HEK293 (cell line): ENCODE results near the gene ASB5.

Source experiments
- CTCF ChIA-PET: fragments of 350-600 bp; formaldehyde crosslinking; extraction: SDS; loops from one replicate; lab custom pipeline; 2021; ENCODE audit warnings: antibody characterized with exemption; lab: Yijun Ruan, JAX
- POLR2A ChIA-PET: fragments of 300-600 bp; formaldehyde crosslinking; extraction: SDS; loops from one replicate; lab custom pipeline; 2020; ENCODE audit warnings: antibody characterized with exemption, inconsistent platforms; lab: Yijun Ruan, JAX
- H3K27ac ChIP-seq: fragments of 200-500 bp; sonication (Bioruptor generic); 2 replicates; pipeline ENCODE4 v1.5.1; 2014; ENCODE audit warnings: low read depth, low read length, control low read depth, inconsistent platforms; ENCODE audit errors: extremely low read depth
- H3K36me3 ChIP-seq, 2 experiments: fragments of 200-500 bp in 1 of 2; sonication (Bioruptor generic) in 1 of 2; 1 replicate in 1 of 2; 2 replicates in 1 of 2; pipeline ENCODE4 v1.5.1; 2014 to 2017; ENCODE audit warnings: inconsistent platforms in 2 of 2, low read length in 2 of 2; ENCODE audit not compliant: control insufficient read depth in 2 of 2, insufficient read depth in 1 of 2
- H3K4me1 ChIP-seq: fragments of 200-500 bp; sonication (Bioruptor generic); 2 replicates; pipeline ENCODE4 v1.5.1; 2014; ENCODE audit warnings: mild to moderate bottlenecking, low read length, inconsistent platforms; ENCODE audit not compliant: control insufficient read depth, insufficient read depth
- H3K4me3 ChIP-seq: 2 replicates; pipeline ENCODE4 v1.5.1; 2011; ENCODE audit warnings: low read depth, mild to moderate bottlenecking, control low read depth, low read length, moderate library complexity
- H3K9me3 ChIP-seq: fragments of 200-500 bp; sonication (Bioruptor generic); 2 replicates; pipeline ENCODE4 v1.5.1; 2014; ENCODE audit warnings: low read depth, low read length, inconsistent platforms; ENCODE audit not compliant: control insufficient read depth, insufficient read depth
- BCL11A ChIP-seq: fragments of 450-650 bp; formaldehyde crosslinking; IDR thresholded peaks from 2 replicates; pipeline ENCODE4 v1.5.1; 2016; ENCODE audit warnings: low read depth, missing biosample characterization, missing genetic modification characterization
- BCL11B ChIP-seq: fragments of 450-650 bp; formaldehyde crosslinking; IDR thresholded peaks from 2 replicates; pipeline ENCODE4 v1.5.1; 2016; ENCODE audit warnings: low read depth, missing biosample characterization, missing genetic modification characterization
- GLIS1 ChIP-seq: fragments of 450-650 bp; formaldehyde crosslinking; IDR thresholded peaks from 2 replicates; pipeline ENCODE4 v1.5.1; 2016; ENCODE audit warnings: missing biosample characterization, missing genetic modification characterization
- IKZF3 ChIP-seq: fragments of 450-650 bp; IDR thresholded peaks from 2 replicates; pipeline ENCODE4 v1.5.0; 2018; ENCODE audit warnings: missing biosample characterization, mild to moderate bottlenecking, missing genetic modification characterization, moderate library complexity
- KLF1 ChIP-seq: fragments of 450-650 bp; formaldehyde crosslinking; IDR thresholded peaks from 2 replicates; pipeline ENCODE4 v1.5.1; 2016; ENCODE audit warnings: missing biosample characterization, missing genetic modification characterization
- KLF8 ChIP-seq: fragments of 450-650 bp; formaldehyde crosslinking; IDR thresholded peaks from 2 replicates; pipeline ENCODE4 v1.5.1; 2016; ENCODE audit warnings: missing biosample characterization, missing genetic modification characterization
- MZF1 ChIP-seq: fragments of 450-650 bp; formaldehyde crosslinking; IDR thresholded peaks from 2 replicates; pipeline ENCODE4 v1.5.1; 2017; ENCODE audit warnings: missing biosample characterization, missing genetic modification characterization, borderline replicate concordance
- PBX3 ChIP-seq: sonication (generic); formaldehyde crosslinking; IDR thresholded peaks from 2 replicates; pipeline ENCODE4 v1.8.1; 2022; ENCODE audit warnings: mild to moderate bottlenecking, moderate library complexity, missing genetic modification reagents
- PRDM10 ChIP-seq: fragments of 450-650 bp; formaldehyde crosslinking; IDR thresholded peaks from 2 replicates; pipeline ENCODE4 v1.5.1; 2016; ENCODE audit warnings: missing biosample characterization, missing genetic modification characterization
- REPIN1 ChIP-seq: fragments of 450-650 bp; formaldehyde crosslinking; IDR thresholded peaks from 2 replicates; pipeline ENCODE4 v1.5.1; 2017; ENCODE audit warnings: missing biosample characterization, missing genetic modification characterization, low read depth
- SP3 ChIP-seq: fragments of 450-650 bp; formaldehyde crosslinking; IDR thresholded peaks from 2 replicates; pipeline ENCODE4 v1.5.1; 2016; ENCODE audit warnings: missing biosample characterization, missing genetic modification characterization
- ZBTB7A ChIP-seq: fragments of 450-650 bp; formaldehyde crosslinking; IDR thresholded peaks from 2 replicates; pipeline ENCODE4 v1.5.1; 2016; ENCODE audit warnings: low read depth, missing biosample characterization, missing genetic modification characterization
- ZEB2 ChIP-seq: fragments of 450-650 bp; formaldehyde crosslinking; IDR thresholded peaks from 2 replicates; pipeline ENCODE4 v1.5.1; 2016; ENCODE audit warnings: missing biosample characterization, missing genetic modification characterization
- ZFP41 ChIP-seq: fragments of 450-650 bp; formaldehyde crosslinking; IDR thresholded peaks from 2 replicates; pipeline ENCODE4 v1.5.1; 2016; ENCODE audit warnings: missing biosample characterization, missing genetic modification characterization, borderline replicate concordance
- ZNF140 ChIP-seq: fragments of 450-650 bp; formaldehyde crosslinking; IDR thresholded peaks from 2 replicates; pipeline ENCODE4 v1.5.1; 2016; ENCODE audit warnings: missing biosample characterization, missing genetic modification characterization
- ZNF2 ChIP-seq: fragments of 450-650 bp; formaldehyde crosslinking; IDR thresholded peaks from 2 replicates; pipeline ENCODE4 v1.5.1; 2016; ENCODE audit warnings: missing biosample characterization, missing genetic modification characterization
- ZNF266 ChIP-seq: fragments of 450-650 bp; formaldehyde crosslinking; IDR thresholded peaks from 2 replicates; pipeline ENCODE4 v1.5.1; 2016; ENCODE audit warnings: missing biosample characterization, missing genetic modification characterization, low read depth
- ZNF280D ChIP-seq: fragments of 450-650 bp; formaldehyde crosslinking; IDR thresholded peaks from 2 replicates; pipeline ENCODE4 v1.5.1; 2016; ENCODE audit warnings: missing biosample characterization, missing genetic modification characterization
- ZNF292 ChIP-seq: fragments of 450-650 bp; formaldehyde crosslinking; IDR thresholded peaks from 2 replicates; pipeline ENCODE4 v1.5.1; 2016; ENCODE audit warnings: low read depth, missing biosample characterization, missing genetic modification characterization, borderline replicate concordance
- ZNF324 ChIP-seq: fragments of 450-650 bp; formaldehyde crosslinking; IDR thresholded peaks from 2 replicates; pipeline ENCODE4 v1.5.1; 2016; ENCODE audit warnings: missing biosample characterization, missing genetic modification characterization
- ZNF335 ChIP-seq: fragments of 450-650 bp; formaldehyde crosslinking; conservative IDR thresholded peaks from 2 replicates; pipeline ENCODE4 v1.5.1; 2016; ENCODE audit warnings: missing biosample characterization, missing genetic modification characterization
- ZNF391 ChIP-seq: fragments of 450-650 bp; formaldehyde crosslinking; IDR thresholded peaks from 2 replicates; pipeline ENCODE4 v1.5.1; 2016; ENCODE audit warnings: low read depth, missing biosample characterization, missing genetic modification characterization, borderline replicate concordance
- ZNF423 ChIP-seq: fragments of 450-650 bp; formaldehyde crosslinking; IDR thresholded peaks from 2 replicates; pipeline ENCODE4 v1.5.1; 2016; ENCODE audit warnings: missing biosample characterization, missing genetic modification characterization
- ZNF48 ChIP-seq: fragments of 450-650 bp; formaldehyde crosslinking; IDR thresholded peaks from 2 replicates; pipeline ENCODE4 v1.5.1; 2016; ENCODE audit warnings: missing biosample characterization, missing genetic modification characterization
- ZNF629 ChIP-seq: fragments of 450-650 bp; formaldehyde crosslinking; IDR thresholded peaks from 2 replicates; pipeline ENCODE4 v1.5.1; 2017; ENCODE audit warnings: missing biosample characterization, missing genetic modification characterization
- ZNF76 ChIP-seq: fragments of 450-650 bp; formaldehyde crosslinking; IDR thresholded peaks from 2 replicates; pipeline ENCODE4; 2016; ENCODE audit warnings: low read depth, missing biosample characterization, missing genetic modification characterization, borderline replicate concordance
- TF ChIP-seq, protein P1 (sequence below): fragments of 450-650 bp; formaldehyde crosslinking; IDR thresholded peaks from 2 replicates; pipeline ENCODE4 v1.5.1; 2016; ENCODE audit warnings: missing biosample characterization, missing genetic modification characterization
- TF ChIP-seq, protein P2 (sequence below): fragments of 450-650 bp; formaldehyde crosslinking; IDR thresholded peaks from 2 replicates; pipeline ENCODE4 v1.5.1; 2017; ENCODE audit warnings: missing biosample characterization, missing genetic modification characterization

Gene ASB5

GRCh38 chr4:176207839-176208238, 61.2 kb downstream of the ASB5 start:
- POLR2A ChIA-PET: interaction anchor here (0.6 to 1.0 kb wide), 2 partner anchors 11 to 31 kb away, joined by 3 to 6 read pairs; no protein-coding TSS in a partner anchor
- H3K27ac ChIP-seq: no peak overlapping the region
- no peaks in the 10 kb centered on the region for H3K9me3 ChIP-seq
- CTCF ChIA-PET: interaction anchor here (0.6 to 1.0 kb wide), 3 partner anchors 40 to 261 kb away, joined by 3 to 7 read pairs (median 3); no protein-coding TSS in a partner anchor
- H3K4me1 ChIP-seq: peaks cover 4% of the 10 kb centered on the region; the same call in 1 of the 2 replicates
- H3K36me3 ChIP-seq: no peaks in the 10 kb centered on the region
- H3K4me3 ChIP-seq: no peak overlapping the region
- TF ChIP-seq ZNF266 (no peak), ZNF140 (tag by site-specific recombination) (no peak), BCL11A (tag by site-specific recombination) (peak; percentile 95), ZNF324 (tag by site-specific recombination) (0 out of 2 replicates have a peak, but pooled peaks have one; percentile 75), IKZF3 (tag by site-specific recombination) (peak; percentile 41; the same call in 1 of the 2 replicates), ZNF629 (tag by site-specific recombination) (peak; percentile 98), PRDM10 (0 out of 2 replicates have a peak, but pooled peaks have one; percentile 24), ZBTB7A (tag by site-specific recombination) (0 out of 2 replicates have a peak, but pooled peaks have one; percentile 13), ZFP41 (tag by site-specific recombination) (no peak), ZNF48 (tag by site-specific recombination) (no peak), ZNF423 (tag by site-specific recombination) (no peak), SP3 (tag by site-specific recombination) (peak; percentile 53; the same call in 1 of the 2 replicates), KLF8 (tag by site-specific recombination) (peak; percentile 79; the same call in 1 of the 2 replicates), ZNF280D (no peak), ZEB2 (tag by site-specific recombination) (peak; percentile 94), KLF1 (0 out of 2 replicates have a peak, but pooled peaks have one; percentile 15), ZNF2 (tag by site-specific recombination) (peak; percentile 38; the same call in 1 of the 2 replicates), BCL11B (peak; percentile 25; the same call in 1 of the 2 replicates), ZNF335 (tag by site-specific recombination) (peak; percentile 35; the same call in 1 of the 2 replicates), ZNF76 (peak; percentile 21; the same call in 1 of the 2 replicates), REPIN1 (tag by site-specific recombination) (no peak), MZF1 (tag by site-specific recombination) (no peak), GLIS1 (tag by site-specific recombination) (peak; percentile 62), ZNF292 (tag by site-specific recombination) (no peak), ZNF391 (tag by site-specific recombination) (peak; percentile 67; the same call in 1 of the 2 replicates), PBX3 (no peak)
- TF ChIP-seq, protein P1, sequence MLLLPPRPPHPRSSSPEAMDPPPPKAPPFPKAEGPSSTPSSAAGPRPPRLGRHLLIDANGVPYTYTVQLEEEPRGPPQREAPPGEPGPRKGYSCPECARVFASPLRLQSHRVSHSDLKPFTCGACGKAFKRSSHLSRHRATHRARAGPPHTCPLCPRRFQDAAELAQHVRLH (tag by site-specific recombination): peak; percentile 66; the same call in 1 of the 2 replicates
- TF ChIP-seq, protein P2, sequence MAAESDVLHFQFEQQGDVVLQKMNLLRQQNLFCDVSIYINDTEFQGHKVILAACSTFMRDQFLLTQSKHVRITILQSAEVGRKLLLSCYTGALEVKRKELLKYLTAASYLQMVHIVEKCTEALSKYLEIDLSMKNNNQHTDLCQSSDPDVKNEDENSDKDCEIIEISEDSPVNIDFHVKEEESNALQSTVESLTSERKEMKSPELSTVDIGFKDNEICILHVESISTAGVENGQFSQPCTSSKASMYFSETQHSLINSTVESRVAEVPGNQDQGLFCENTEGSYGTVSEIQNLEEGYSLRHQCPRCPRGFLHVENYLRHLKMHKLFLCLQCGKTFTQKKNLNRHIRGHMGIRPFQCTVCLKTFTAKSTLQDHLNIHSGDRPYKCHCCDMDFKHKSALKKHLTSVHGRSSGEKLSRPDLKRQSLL (tag by site-specific recombination): 0 out of 2 replicates have a peak, but pooled peaks have one; percentile 16
